H9 (cell line): ENCODE results near the gene BBS2. TPM values are rescaled to one million over a fixed set of nuclear protein-coding genes. Genes with fewer than 3 reads are reported as not detected.

Experiments
- DNase-seq: peaks from one replicate; pipeline ENCODE4 v3.0.0-alpha.2; 2017
- H2AFZ ChIP-seq: one replicate; pipeline ENCODE4 v1.6.1; 2013; ENCODE audit warnings: mild to moderate bottlenecking, low read length, control low read depth, moderate library complexity
- H2AK5ac ChIP-seq: 2 replicates; pipeline ENCODE4 v1.6.1; 2013; ENCODE audit warnings: low read length, control low read depth, mixed read lengths; ENCODE audit not compliant: insufficient read length
- H2BK120ac ChIP-seq: one replicate; pipeline ENCODE4 v1.6.1; 2013; ENCODE audit warnings: low read depth, mild to moderate bottlenecking, low read length, control low read depth, inconsistent platforms; ENCODE audit not compliant: poor library complexity, severe bottlenecking
- H2BK12ac ChIP-seq: 2 replicates; pipeline ENCODE4 v1.6.1; 2013; ENCODE audit warnings: low read length, control low read depth, mixed read lengths, low read depth; ENCODE audit not compliant: insufficient read length
- H2BK15ac ChIP-seq: 2 replicates; pipeline ENCODE4 v1.6.1; 2013; ENCODE audit warnings: low read depth, low read length, control low read depth
- H2BK20ac ChIP-seq: one replicate; pipeline ENCODE4 v1.6.1; 2013; ENCODE audit warnings: low read depth, mild to moderate bottlenecking, low read length, control low read depth, inconsistent platforms; ENCODE audit not compliant: poor library complexity, severe bottlenecking
- H2BK5ac ChIP-seq: 2 replicates; pipeline ENCODE4 v1.6.1; 2013; ENCODE audit warnings: low read length, control low read depth, mixed read lengths; ENCODE audit not compliant: insufficient read length
- H3K14ac ChIP-seq: 2 replicates; pipeline ENCODE4 v1.6.1; 2013; ENCODE audit warnings: low read length, control low read depth; ENCODE audit not compliant: insufficient read depth
- H3K18ac ChIP-seq: 2 replicates; pipeline ENCODE4 v1.6.1; 2013; ENCODE audit warnings: low read depth, mild to moderate bottlenecking, mixed read lengths, low read length, control low read depth; ENCODE audit not compliant: insufficient read length
- H3K23ac ChIP-seq: 2 replicates; pipeline ENCODE4 v1.6.1; 2013; ENCODE audit warnings: low read length, control low read depth, mixed read lengths, low read depth; ENCODE audit not compliant: insufficient read length
- H3K23me2 ChIP-seq: 2 replicates; pipeline ENCODE4 v1.6.1; 2013; ENCODE audit warnings: low read depth, mild to moderate bottlenecking, mixed read lengths, low read length, control low read depth; ENCODE audit not compliant: insufficient read length, poor library complexity, severe bottlenecking
- H3K27ac ChIP-seq: 2 replicates; pipeline ENCODE4 v1.5.1; 2013; ENCODE audit warnings: low read length, control low read depth, mixed read lengths, low read depth; ENCODE audit not compliant: insufficient read length
- H3K27me3 ChIP-seq: 2 replicates; pipeline ENCODE4 v1.6.1; 2013; ENCODE audit warnings: low read length, control low read depth, inconsistent platforms; ENCODE audit not compliant: insufficient read depth
- H3K4ac ChIP-seq: 2 replicates; pipeline ENCODE4 v1.6.1; 2013; ENCODE audit warnings: low read depth, mild to moderate bottlenecking, control low read depth, inconsistent platforms, low read length, moderate library complexity
- H3K4me1 ChIP-seq: 2 replicates; pipeline ENCODE4 v1.6.1; 2013; ENCODE audit warnings: low read length, control low read depth, inconsistent platforms; ENCODE audit not compliant: insufficient read depth
- H3K4me2 ChIP-seq: 2 replicates; pipeline ENCODE4 v1.6.1; 2013; ENCODE audit warnings: low read length, control low read depth, mixed read lengths; ENCODE audit not compliant: insufficient read length, insufficient read depth
- H3K56ac ChIP-seq: 2 replicates; pipeline ENCODE4 v1.6.1; 2013; ENCODE audit warnings: low read depth, mild to moderate bottlenecking, mixed read lengths, low read length, control low read depth; ENCODE audit not compliant: insufficient read length
- H3K79me1 ChIP-seq: 2 replicates; pipeline ENCODE4 v1.6.1; 2013; ENCODE audit warnings: low read depth, mild to moderate bottlenecking, moderate library complexity, low read length, control low read depth, inconsistent platforms; ENCODE audit not compliant: insufficient read depth, poor library complexity, severe bottlenecking
- H3K79me2 ChIP-seq: 2 replicates; pipeline ENCODE4 v1.6.1; 2013; ENCODE audit warnings: low read length, control low read depth, inconsistent platforms; ENCODE audit not compliant: insufficient read depth
- H3K9ac ChIP-seq: 2 replicates; pipeline ENCODE4 v1.6.1; 2013; ENCODE audit warnings: low read length, control low read depth, mixed read lengths; ENCODE audit not compliant: insufficient read length; ENCODE audit errors: extremely low read depth
- H3K9me3 ChIP-seq: one replicate; pipeline ENCODE4 v1.6.1; 2013; ENCODE audit warnings: low read depth, low read length, inconsistent platforms; ENCODE audit not compliant: control insufficient read depth
- H3T11ph ChIP-seq: one replicate; pipeline ENCODE4 v1.6.1; 2013; ENCODE audit warnings: mild to moderate bottlenecking, low read length, control low read depth, inconsistent platforms
- H4K20me1 ChIP-seq: one replicate; pipeline ENCODE4 v1.6.1; 2013; ENCODE audit not compliant: control insufficient read depth, insufficient read length, insufficient read depth
- H4K5ac ChIP-seq: 2 replicates; pipeline ENCODE4 v1.6.1; 2013; ENCODE audit warnings: low read depth, mild to moderate bottlenecking, mixed read lengths, low read length, control low read depth; ENCODE audit not compliant: insufficient read length
- H4K8ac ChIP-seq: replicated peaks from 2 replicates; pipeline ENCODE4 v1.6.1; 2013; ENCODE audit warnings: low read length, control low read depth, mixed read lengths, low read depth; ENCODE audit not compliant: insufficient read length
- H4K91ac ChIP-seq: 2 replicates; pipeline ENCODE4 v1.6.1; 2013; ENCODE audit warnings: low read depth, mild to moderate bottlenecking, moderate library complexity, mixed read lengths, low read length, control low read depth; ENCODE audit not compliant: insufficient read length
- H3K27ac Mint-ChIP-seq, 3 experiments: 2 replicates in 2 of 3; 3 replicates in 1 of 3; pipeline ENCODE4 v1.8.0; 2020 to 2021; ENCODE audit warnings: mixed read lengths in 3 of 3, mild to moderate bottlenecking in 1 of 3, moderate library complexity in 1 of 3
- H3K27me3 Mint-ChIP-seq: 2 replicates; pipeline ENCODE4 v1.8.0; 2021; ENCODE audit warnings: low read depth, mild to moderate bottlenecking, moderate library complexity, mixed read lengths
- H3K36me3 Mint-ChIP-seq, 3 experiments: 2 replicates in 2 of 3; 3 replicates in 1 of 3; pipeline ENCODE4 v1.8.0; 2020 to 2021; ENCODE audit warnings: low read depth in 3 of 3, mixed read lengths in 3 of 3; ENCODE audit not compliant: insufficient read depth in 1 of 3
- H3K4me1 Mint-ChIP-seq, 2 experiments: 2 replicates each; pipeline ENCODE4 v1.8.0; 2020; ENCODE audit warnings: mixed read lengths in 2 of 2
- H3K4me3 Mint-ChIP-seq, 2 experiments: 2 replicates in 1 of 2; 3 replicates in 1 of 2; pipeline ENCODE4 v1.8.0; 2020 to 2021; ENCODE audit warnings: mild to moderate bottlenecking in 2 of 2, mixed read lengths in 2 of 2, moderate library complexity in 1 of 2
- H3K9me3 Mint-ChIP-seq, 2 experiments: 2 replicates in 1 of 2; 3 replicates in 1 of 2; pipeline ENCODE4 v1.8.0; 2020; ENCODE audit warnings: mild to moderate bottlenecking in 2 of 2, mixed read lengths in 2 of 2, moderate library complexity in 1 of 2
- WGBS: extraction: QIAGEN DNeasy Blood & Tissue Kit; methylation state at CpG from one replicate; pipeline ENCODE4 v1.1.7; 2013; ENCODE audit warnings: missing lambda C conversion rate, low lambda C conversion rate, mixed read lengths; ENCODE audit not compliant: insufficient read length; ENCODE audit errors: extremely low coverage; 5-methylcytosine and 5-hydroxymethylcytosine counted together
- total RNA-seq: library from RNA; stranded (reverse); gene quantifications from 2 replicates; pipeline ENCODE4 v1.2.1, GENCODE V29; 2021
- TF ChIP-seq, protein P1 (sequence below): fragments of 200-600 bp; sonication (generic); conservative IDR thresholded peaks from 3 replicates; pipeline ENCODE4 v1.8.0; 2021; ENCODE audit warnings: antibody characterized with exemption, mild to moderate bottlenecking

BBS2 gene
- total RNA-seq, 1 experiment from 2014 or later = 13.1 TPM

DNA sequence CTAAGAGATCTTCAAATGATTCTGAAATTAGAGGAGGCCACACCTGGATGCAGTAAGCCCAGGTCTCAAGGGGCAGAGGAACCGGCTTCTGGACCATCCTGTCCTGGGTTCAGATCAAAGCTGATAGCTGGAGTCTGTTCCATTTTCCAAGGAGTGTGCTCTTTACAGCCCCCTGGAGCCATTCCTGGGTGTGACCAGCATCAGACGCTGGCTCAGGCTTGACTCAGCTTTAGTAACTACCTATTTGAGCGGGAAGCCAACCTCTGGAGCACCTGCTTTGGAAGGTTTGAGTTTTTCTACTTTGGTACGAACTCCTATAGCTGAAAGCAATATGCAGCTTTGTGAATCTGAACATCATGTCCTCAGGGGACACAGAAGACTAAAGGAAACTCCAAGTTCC is 12.9 kb upstream of the BBS2 start:
- Histone ChIP-seq H3K4me1 (no peaks in the 10 kb centered on the region), H2BK120ac (no peak overlapping the region), H3K18ac (no peak overlapping the region), H4K5ac (no peak overlapping the region), H3T11ph (no peak overlapping the region), H3K4me2 (no peak overlapping the region), H2BK15ac (no peak overlapping the region), H3K27me3 (no peaks in the 10 kb centered on the region), H4K8ac (no peak overlapping the region), H3K56ac (no peak overlapping the region), H3K14ac (no peak overlapping the region), H3K79me2 (no peaks in the 10 kb centered on the region), H3K9me3 (no peaks in the 10 kb centered on the region), H4K20me1 (no peaks in the 10 kb centered on the region), H3K9ac (no peak overlapping the region), H2AK5ac (no peak overlapping the region), H4K91ac (no peak overlapping the region), H3K27ac (no peak overlapping the region), H3K79me1 (no peaks in the 10 kb centered on the region), H3K4ac (no peak overlapping the region), H2AFZ (no peak overlapping the region), H3K23me2 (no peaks in the 10 kb centered on the region), H2BK5ac (no peak overlapping the region), H2BK12ac (no peak overlapping the region), H2BK20ac (no peak overlapping the region), H3K23ac (no peak overlapping the region)
- Mint-ChIP-seq H3K27me3 (peaks cover 36% of the 10 kb centered on the region), H3K36me3 (no peaks in the 10 kb centered on the region), H3K4me1 (no peaks in the 10 kb centered on the region; a peak in 1 of 4 replicates), H3K9me3 (no peaks in the 10 kb centered on the region), H3K27ac (no peak overlapping the region; a peak in 1 of 7 replicates), H3K4me3 (no peak overlapping the region)
- WGBS = no CpG with 5 or more reads among the region's 4 CpGs
- TF ChIP-seq, protein P1, sequence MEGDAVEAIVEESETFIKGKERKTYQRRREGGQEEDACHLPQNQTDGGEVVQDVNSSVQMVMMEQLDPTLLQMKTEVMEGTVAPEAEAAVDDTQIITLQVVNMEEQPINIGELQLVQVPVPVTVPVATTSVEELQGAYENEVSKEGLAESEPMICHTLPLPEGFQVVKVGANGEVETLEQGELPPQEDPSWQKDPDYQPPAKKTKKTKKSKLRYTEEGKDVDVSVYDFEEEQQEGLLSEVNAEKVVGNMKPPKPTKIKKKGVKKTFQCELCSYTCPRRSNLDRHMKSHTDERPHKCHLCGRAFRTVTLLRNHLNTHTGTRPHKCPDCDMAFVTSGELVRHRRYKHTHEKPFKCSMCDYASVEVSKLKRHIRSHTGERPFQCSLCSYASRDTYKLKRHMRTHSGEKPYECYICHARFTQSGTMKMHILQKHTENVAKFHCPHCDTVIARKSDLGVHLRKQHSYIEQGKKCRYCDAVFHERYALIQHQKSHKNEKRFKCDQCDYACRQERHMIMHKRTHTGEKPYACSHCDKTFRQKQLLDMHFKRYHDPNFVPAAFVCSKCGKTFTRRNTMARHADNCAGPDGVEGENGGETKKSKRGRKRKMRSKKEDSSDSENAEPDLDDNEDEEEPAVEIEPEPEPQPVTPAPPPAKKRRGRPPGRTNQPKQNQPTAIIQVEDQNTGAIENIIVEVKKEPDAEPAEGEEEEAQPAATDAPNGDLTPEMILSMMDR = peak; percentile 47; the same call in 2 of the 3 replicates
- peak; percentile 41 for DNase-seq
